PC-9 (cell line): ENCODE measurements around the gene ZFYVE27. TPM values are rescaled to one million over a fixed set of nuclear protein-coding genes. Genes with fewer than 3 reads are reported as not detected.

Experiments used
- BruUV-seq: library from RNA; stranded (reverse); fragments of 400-500 nt; replicated peaks from 2 replicates; lab custom pipeline; 2021; lab: Mats Ljungman, UMichigan
- CTCF ChIA-PET: fragments of 300-600 bp; sonication (Branson Sonifier 250); formaldehyde crosslinking; loops from one replicate; lab custom pipeline; 2022; ENCODE audit warnings: antibody characterized with exemption; lab: Charles Lee
- POLR2A ChIA-PET: fragments of 300-600 bp; sonication (Branson Sonifier 250); formaldehyde crosslinking; loops from one replicate; lab custom pipeline; 2022; ENCODE audit warnings: antibody characterized with exemption; ENCODE audit not compliant: unreplicated experiment; lab: Charles Lee
- DNase-seq, 2 experiments: peaks; one replicate each; pipeline versions ENCODE4 v3.0.0 to v3.0.0-alpha.2; 2015 to 2022; ENCODE audit warnings: mixed read lengths in 1 of 2
- H2AFZ ChIP-seq: fragments of 200-600 bp; sonication (generic); 2 replicates; pipeline ENCODE4 v1.8.1; 2017; ENCODE audit warnings: antibody characterized with exemption
- H3F3A ChIP-seq: fragments of 200-600 bp; sonication (generic); 2 replicates; pipeline ENCODE4 v1.8.1; 2017; ENCODE audit warnings: antibody characterized with exemption, mild to moderate bottlenecking, low read depth; ENCODE audit not compliant: insufficient read depth
- H3K27ac ChIP-seq: fragments of 200-600 bp; sonication (generic); 2 replicates; pipeline ENCODE4 v1.6.1; 2016; ENCODE audit warnings: mixed run types
- H3K27me3 ChIP-seq: fragments of 200-600 bp; sonication (generic); 2 replicates; pipeline ENCODE4 v1.6.1; 2016; ENCODE audit warnings: low read depth, mixed run types; ENCODE audit not compliant: insufficient read depth
- H3K36me3 ChIP-seq: fragments of 200-600 bp; sonication (generic); 2 replicates; pipeline ENCODE4 v1.6.1; 2016; ENCODE audit warnings: low read depth, mixed run types
- H3K4me1 ChIP-seq: fragments of 200-600 bp; sonication (generic); replicated peaks from 2 replicates; pipeline ENCODE4 v1.6.1; 2016; ENCODE audit warnings: mixed run types; ENCODE audit not compliant: insufficient read depth
- H3K4me2 ChIP-seq: fragments of 200-600 bp; sonication (generic); 2 replicates; pipeline ENCODE4 v1.6.1; 2017; ENCODE audit warnings: mixed run types
- H3K4me3 ChIP-seq: fragments of 200-600 bp; sonication (generic); 2 replicates; pipeline ENCODE4 v1.6.1; 2016; ENCODE audit warnings: mixed run types
- H3K79me2 ChIP-seq: fragments of 200-600 bp; sonication (generic); 2 replicates; pipeline ENCODE4 v1.6.1; 2017; ENCODE audit warnings: low read depth, mixed run types
- H3K9me2 ChIP-seq: fragments of 200-600 bp; sonication (generic); 2 replicates; pipeline ENCODE4 v1.8.1; 2017; ENCODE audit warnings: mild to moderate bottlenecking; ENCODE audit not compliant: insufficient read depth
- H3K9me3 ChIP-seq: fragments of 200-600 bp; sonication (generic); 2 replicates; pipeline ENCODE4 v1.8.1; 2016; ENCODE audit warnings: low read depth; ENCODE audit not compliant: insufficient read depth
- H4K20me1 ChIP-seq: fragments of 200-600 bp; sonication (generic); 2 replicates; pipeline ENCODE4 v1.8.1; 2017; ENCODE audit not compliant: insufficient read depth
- CTCF ChIP-seq: fragments of 200-600 bp; sonication (generic); conservative IDR thresholded peaks from 2 replicates; pipeline ENCODE4 v1.6.1; 2017; ENCODE audit warnings: mixed run types, antibody characterized with exemption, mild to moderate bottlenecking, moderate library complexity
- EZH2 ChIP-seq: fragments of 200-600 bp; sonication (generic); IDR thresholded peaks from 2 replicates; pipeline ENCODE4 v1.8.0; 2017; ENCODE audit warnings: antibody characterized with exemption, low read depth
- intact Hi-C: fragments of 100-400 bp; cut with micrococcal nuclease; formaldehyde crosslinking; loops from one replicate; pipeline ENCODE4 v1.10.0; 2022; ENCODE audit not compliant: unreplicated experiment
- total RNA-seq: library from RNA; stranded (reverse); gene quantifications from 2 replicates; pipeline ENCODE4 v1.2.3, GENCODE V29; 2021

Gene ZFYVE27
- total RNA-seq, 1 experiment from 2014 or later, result 21.6 TPM

DNA sequence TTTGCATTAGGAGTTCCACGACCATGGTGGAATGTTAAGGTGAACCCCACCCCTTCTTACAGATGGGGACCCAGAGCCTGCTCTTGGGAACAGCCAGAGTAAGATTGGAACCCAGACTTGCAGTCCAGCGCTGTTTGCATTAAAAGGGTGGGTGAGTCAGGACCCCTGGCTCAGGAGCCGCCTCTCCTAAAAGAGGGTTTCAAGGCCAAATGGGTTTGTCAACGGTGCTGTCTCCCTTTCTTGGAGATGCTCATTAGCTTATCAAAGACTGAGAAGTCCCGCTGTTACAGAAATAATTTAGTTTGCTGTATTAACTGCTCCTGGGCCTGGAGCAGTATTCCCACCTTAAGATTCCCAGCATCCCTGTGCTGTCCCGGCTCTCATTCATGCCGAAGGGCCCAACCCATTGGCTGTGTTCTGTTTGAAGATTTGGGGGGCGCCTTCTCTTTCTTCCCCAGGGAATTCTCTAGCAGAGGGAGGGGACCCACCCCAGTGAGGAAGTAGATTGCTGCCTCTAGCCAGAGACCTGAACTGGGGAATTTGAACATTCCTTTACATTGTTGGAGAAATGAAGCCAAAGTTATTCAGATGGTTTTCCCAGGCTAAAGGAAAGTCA, 21.6 kb upstream of the ZFYVE27 start:
- H3K4me2 ChIP-seq, result peak overlapping the region; percentile 86
- no peaks in the 10 kb centered on the region for H3K27me3 ChIP-seq
- intact Hi-C loops, result loop anchor here (10.0 kb wide), 1 partner anchor 311 kb away; the partner anchor contains the start of gene RRP12
- no peak overlapping the region for H2AFZ ChIP-seq
- no peaks in the 10 kb centered on the region for H3K9me2 ChIP-seq
- no peaks in the 10 kb centered on the region for H4K20me1 ChIP-seq
- POLR2A ChIA-PET, result interaction anchor here (0.6 kb wide), 1 partner anchor 29 kb away, joined by 3 read pairs; no protein-coding TSS in a partner anchor
- H3K9me3 ChIP-seq, result no peaks in the 10 kb centered on the region
- H3K4me3 ChIP-seq, result peak overlapping the region; percentile 67
- BruUV-seq, result no TSS peak
- H3K36me3 ChIP-seq, result no peaks in the 10 kb centered on the region
- H3K27ac ChIP-seq, result peak overlapping the region; percentile 54; the same call in 1 of the 2 replicates
- DNase-seq, result no peak
- TF ChIP-seq EZH2 (no peak), CTCF (no peak)
- H3F3A ChIP-seq, result peaks cover 20% of the 10 kb centered on the region
- H3K79me2 ChIP-seq, result peaks cover 44% of the 10 kb centered on the region
- CTCF ChIA-PET, result interaction anchor here (0.6 kb wide), 1 partner anchor 12 kb away, joined by 26 read pairs; no protein-coding TSS in a partner anchor
- H3K4me1 ChIP-seq, result peaks cover 46% of the 10 kb centered on the region

DNA sequence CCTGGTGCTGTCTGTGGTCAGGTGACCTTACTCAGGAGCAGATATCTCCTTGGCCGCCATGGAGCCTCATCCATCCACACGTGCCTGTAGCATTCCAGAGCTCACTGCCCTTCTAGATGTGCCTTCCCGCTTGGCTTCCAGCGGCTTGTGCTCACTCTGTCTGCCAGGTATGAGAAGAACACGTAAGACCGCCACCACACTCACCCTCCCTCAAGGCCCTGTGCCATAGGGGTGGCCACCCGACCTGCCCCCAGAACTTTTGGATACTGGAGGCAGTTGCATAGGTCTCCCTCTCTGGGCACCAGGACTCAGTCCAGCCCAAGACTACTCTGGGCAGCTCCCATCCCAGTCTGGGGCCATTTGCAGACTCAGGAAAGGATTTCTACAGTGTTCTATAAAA, 19.3 kb upstream of the ZFYVE27 start:
- H3F3A ChIP-seq, result peaks cover 20% of the 10 kb centered on the region
- peaks cover 44% of the 10 kb centered on the region for H3K79me2 ChIP-seq
- H3K4me2 ChIP-seq, result peak overlapping the region; percentile 86
- no peaks in the 10 kb centered on the region for H3K9me2 ChIP-seq
- no peaks in the 10 kb centered on the region for H3K27me3 ChIP-seq
- CTCF ChIA-PET, result interaction anchor here (0.6 to 1.5 kb wide), 2 partner anchors 9 to 14 kb away, joined by 8 to 12 read pairs; no protein-coding TSS in a partner anchor
- no TSS peak for BruUV-seq
- POLR2A ChIA-PET, result no interaction called here
- TF ChIP-seq CTCF (no peak), EZH2 (no peak)
- H3K9me3 ChIP-seq, result no peaks in the 10 kb centered on the region
- no peak for DNase-seq
- H3K36me3 ChIP-seq, result no peaks in the 10 kb centered on the region
- peak overlapping the region; percentile 59 for H3K27ac ChIP-seq
- no peak overlapping the region for H2AFZ ChIP-seq
- no peaks in the 10 kb centered on the region for H4K20me1 ChIP-seq
- intact Hi-C loops, result loop anchor here (2.0 to 10.0 kb wide), 2 partner anchors 31 to 313 kb away; partner anchors contain the start of genes AVPI1 and RRP12
- no peak overlapping the region for H3K4me3 ChIP-seq
- H3K4me1 ChIP-seq, result peaks cover 46% of the 10 kb centered on the region

GRCh38 chr10:97718178-97718577, 18.8 kb upstream of the ZFYVE27 start:
- intact Hi-C loops, result loop anchor here (2.0 to 10.0 kb wide), 2 partner anchors 31 to 313 kb away; partner anchors contain the start of genes AVPI1 and RRP12
- no TSS peak for BruUV-seq
- POLR2A ChIA-PET, result interaction anchor here (0.7 kb wide), 1 partner anchor 31 kb away, joined by 4 read pairs; the partner anchor contains the start of gene AVPI1

More at GRCh38 chr10:97718178-97718577, 18.8 kb upstream of the ZFYVE27 start:
- Histone ChIP-seq H3K4me1 (peaks cover 46% of the 10 kb centered on the region), H3K4me3 (no peak overlapping the region), H3F3A (peaks cover 24% of the 10 kb centered on the region), H3K9me3 (no peaks in the 10 kb centered on the region), H3K36me3 (no peaks in the 10 kb centered on the region), H3K27ac (peak overlapping the region; percentile 59), H3K79me2 (peaks cover 39% of the 10 kb centered on the region), H4K20me1 (no peaks in the 10 kb centered on the region), H3K9me2 (no peaks in the 10 kb centered on the region), H3K27me3 (no peaks in the 10 kb centered on the region), H3K4me2 (peak overlapping the region; percentile 86), H2AFZ (no peak overlapping the region)
- CTCF ChIA-PET, result interaction anchor here (1.5 kb wide), 1 partner anchor 9 kb away, joined by 12 read pairs; no protein-coding TSS in a partner anchor
- TF ChIP-seq EZH2, result no peak
- no peak for TF ChIP-seq CTCF
- DNase-seq, result no peak
